SU-DHL-6 (cell line): ENCODE data around the gene HOXA10.

Source experiments
- CTCF ChIP-seq: fragments of 200-600 bp; sonication (generic); IDR thresholded peaks from one replicate; pipeline ENCODE4 v1.5.1; 2017; ENCODE audit warnings: antibody characterized with exemption, mild to moderate bottlenecking, low read length, moderate library complexity; ENCODE audit not compliant: insufficient read depth, poor library complexity, severe bottlenecking
- EZH2phosphoT487 ChIP-seq: fragments of 200-600 bp; sonication (generic), shearing (Covaris generic); conservative IDR thresholded peaks from 2 replicates; pipeline ENCODE4 v1.6.1; 2018; ENCODE audit warnings: mild to moderate bottlenecking, antibody characterized with exemption, low read length, moderate library complexity, mixed read lengths

DNA sequence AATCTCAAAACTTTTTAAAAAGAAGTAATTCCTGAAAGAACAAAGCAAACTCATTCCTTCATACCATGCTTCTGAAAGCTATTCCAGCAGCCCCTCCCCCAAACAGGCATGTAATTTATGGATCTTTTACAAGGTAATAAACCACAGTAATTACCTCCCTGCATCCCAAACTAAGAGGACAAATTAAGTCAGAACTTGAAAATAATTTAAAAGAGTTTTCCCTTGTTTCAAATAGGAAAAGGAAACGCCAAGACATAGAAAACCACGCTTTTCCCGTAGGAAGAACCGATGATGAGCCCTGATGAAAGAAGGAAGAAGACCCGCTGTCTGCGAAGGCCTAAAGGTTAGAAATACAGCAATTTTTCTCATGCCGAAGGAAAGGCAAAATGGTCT, 52.4 kb downstream of the HOXA10 start:
- TF ChIP-seq CTCF = no peak
- no peak for TF ChIP-seq EZH2phosphoT487
